ENCODE results near the gene ATP8A2. TPM values are rescaled to one million over a fixed set of nuclear protein-coding genes. Genes with fewer than 3 reads are reported as not detected.

Gene ATP8A2
- total RNA-seq, 4 donors from 2014 or later, result 0.16 to 0.54 (median 0.26) TPM

- H3K9me3 ChIP-seq, result peaks cover 0 to 12% (median 0%) of the 10 kb centered on the region in 3 donors
- WGBS, 2 donors (ENCODE audit: low coverage in 1 of 2), result 77 to 82% methylated on average over 1 of the region's 1 CpG
- H3K27ac ChIP-seq, result no peak overlapping the region
- no peak overlapping the region for H3K4me3 ChIP-seq
- no peaks in the 10 kb centered on the region for H3K27me3 ChIP-seq
- H3K4me1 ChIP-seq, result no peaks in the 10 kb centered on the region
- TF ChIP-seq EP300 (IDR thresholded peaks at IDR 0.05) (no peak), CTCF (IDR thresholded peaks at IDR 0.05) (no peak), POLR2A (IDR thresholded peaks at IDR 0.05) (no peak), POLR2AphosphoS5 (IDR thresholded peaks at IDR 0.05) (no peak)
- no peaks in the 10 kb centered on the region for H3K36me3 ChIP-seq
- ATAC-seq, result no peak
Observed at GRCh38 chr13:25958986-25959385, 587.2 kb downstream of the ATP8A2 start.

DNA sequence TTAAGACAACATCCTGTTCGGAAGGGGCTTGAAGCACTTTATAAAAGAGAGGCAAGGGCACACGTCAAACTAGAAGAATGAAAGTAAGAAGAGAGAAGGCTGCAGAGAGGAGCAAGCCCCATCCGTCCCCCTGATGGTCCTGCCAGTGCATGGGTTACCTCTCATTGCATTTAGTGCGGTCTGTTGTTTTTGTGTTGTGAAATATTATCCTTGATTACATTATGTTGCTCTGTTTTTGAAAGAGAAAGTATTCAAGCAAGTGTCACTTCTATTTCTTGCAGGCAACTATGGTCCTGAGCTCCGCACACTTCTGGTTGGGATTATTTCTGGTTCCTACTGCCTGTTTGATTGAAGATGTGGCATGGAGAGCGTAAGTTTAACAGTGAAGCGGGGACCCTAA, 589.5 kb downstream of the ATP8A2 start:
- Histone ChIP-seq H3K9me3 (peaks cover 0 to 11% (median 0%) of the 10 kb centered on the region in 3 donors), H3K4me1 (no peaks in the 10 kb centered on the region), H3K27ac (no peak overlapping the region), H3K36me3 (no peaks in the 10 kb centered on the region), H3K4me3 (no peak overlapping the region), H3K27me3 (no peaks in the 10 kb centered on the region)
- ATAC-seq, result no peak
- TF ChIP-seq POLR2AphosphoS5 (IDR thresholded peaks at IDR 0.05), result no peak
- no peak for TF ChIP-seq CTCF (IDR thresholded peaks at IDR 0.05)
- no peak for TF ChIP-seq POLR2A (IDR thresholded peaks at IDR 0.05)
- no peak for TF ChIP-seq EP300 (IDR thresholded peaks at IDR 0.05)
- WGBS, 2 donors (ENCODE audit: low coverage in 1 of 2), result 84 to 89% methylated on average over 5 to 7 of the region's 7 CpGs

- Histone ChIP-seq H3K4me1 (no peaks in the 10 kb centered on the region), H3K27me3 (no peaks in the 10 kb centered on the region), H3K9me3 (no peaks in the 10 kb centered on the region), H3K36me3 (no peaks in the 10 kb centered on the region), H3K4me3 (no peak overlapping the region), H3K27ac (no peak overlapping the region)
- no peak for TF ChIP-seq POLR2A (IDR thresholded peaks at IDR 0.05)
- no peak for TF ChIP-seq POLR2AphosphoS5 (IDR thresholded peaks at IDR 0.05)
- no peak for TF ChIP-seq CTCF (IDR thresholded peaks at IDR 0.05)
- no peak for TF ChIP-seq EP300 (IDR thresholded peaks at IDR 0.05)
- 24 to 27% methylated on average over 3 to 4 of the region's 4 CpGs for WGBS, 2 donors (ENCODE audit: low coverage in 1 of 2)
- no peak for ATAC-seq
Observed at GRCh38 chr13:25963674-25964073, 591.9 kb downstream of the ATP8A2 start.

GRCh38 chr13:25965596-25965995, 593.8 kb downstream of the ATP8A2 start:
- no peak for ATAC-seq
- Histone ChIP-seq H3K27ac (no peak overlapping the region), H3K36me3 (no peaks in the 10 kb centered on the region), H3K4me1 (no peaks in the 10 kb centered on the region), H3K4me3 (no peak overlapping the region), H3K9me3 (no peaks in the 10 kb centered on the region), H3K27me3 (no peaks in the 10 kb centered on the region)
- 51 to 54% methylated on average over 2 of the region's 2 CpGs for WGBS, 2 donors (ENCODE audit: low coverage in 1 of 2)
- no peak for TF ChIP-seq EP300 (IDR thresholded peaks at IDR 0.05)
- no peak for TF ChIP-seq POLR2AphosphoS5 (IDR thresholded peaks at IDR 0.05)
- TF ChIP-seq POLR2A (IDR thresholded peaks at IDR 0.05), result no peak
- no peak for TF ChIP-seq CTCF (IDR thresholded peaks at IDR 0.05)

DNA sequence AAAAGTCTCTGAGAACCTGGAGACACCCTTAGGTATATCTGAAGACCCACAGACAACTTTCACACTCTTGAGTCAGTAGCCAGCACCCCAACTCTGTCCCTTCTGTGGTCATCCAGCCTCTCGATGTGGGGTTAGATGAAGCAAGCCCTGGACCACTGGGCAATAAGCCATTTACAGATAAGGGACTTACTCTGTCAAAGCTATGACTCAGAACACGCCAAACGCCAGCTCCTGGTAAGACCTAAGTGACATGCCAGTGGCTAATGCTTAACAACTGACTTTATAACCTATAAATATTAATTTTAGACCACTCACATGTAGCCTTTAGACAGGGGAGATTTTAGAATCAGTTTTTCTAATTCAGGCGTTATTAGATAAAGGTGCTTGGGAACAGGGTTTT, 594.3 kb downstream of the ATP8A2 start:
- Histone ChIP-seq H3K27ac (no peak overlapping the region), H3K27me3 (no peaks in the 10 kb centered on the region), H3K4me1 (no peaks in the 10 kb centered on the region), H3K4me3 (no peak overlapping the region), H3K36me3 (no peaks in the 10 kb centered on the region), H3K9me3 (no peaks in the 10 kb centered on the region)
- 59 to 81% methylated on average over 4 of the region's 4 CpGs for WGBS, 2 donors (ENCODE audit: low coverage in 1 of 2)
- no peak for TF ChIP-seq POLR2A (IDR thresholded peaks at IDR 0.05)
- no peak for TF ChIP-seq EP300 (IDR thresholded peaks at IDR 0.05)
- no peak for TF ChIP-seq CTCF (IDR thresholded peaks at IDR 0.05)
- no peak for TF ChIP-seq POLR2AphosphoS5 (IDR thresholded peaks at IDR 0.05)
- no peak for ATAC-seq
